MM.1S (cell line): ENCODE results near the gene HDAC5.

Source experiments
- EZH2phosphoT487 ChIP-seq: fragments of 300-600 bp; sonication (generic); IDR thresholded peaks from 2 replicates; pipeline ENCODE4 v1.6.1; 2018; ENCODE audit warnings: antibody characterized with exemption, low read length
- TF ChIP-seq, protein P1 (sequence below): fragments of 300-600 bp; sonication (generic); IDR thresholded peaks from 2 replicates; pipeline ENCODE4 v1.5.1; 2016; ENCODE audit warnings: antibody characterized with exemption, low read length, mixed read lengths

DNA sequence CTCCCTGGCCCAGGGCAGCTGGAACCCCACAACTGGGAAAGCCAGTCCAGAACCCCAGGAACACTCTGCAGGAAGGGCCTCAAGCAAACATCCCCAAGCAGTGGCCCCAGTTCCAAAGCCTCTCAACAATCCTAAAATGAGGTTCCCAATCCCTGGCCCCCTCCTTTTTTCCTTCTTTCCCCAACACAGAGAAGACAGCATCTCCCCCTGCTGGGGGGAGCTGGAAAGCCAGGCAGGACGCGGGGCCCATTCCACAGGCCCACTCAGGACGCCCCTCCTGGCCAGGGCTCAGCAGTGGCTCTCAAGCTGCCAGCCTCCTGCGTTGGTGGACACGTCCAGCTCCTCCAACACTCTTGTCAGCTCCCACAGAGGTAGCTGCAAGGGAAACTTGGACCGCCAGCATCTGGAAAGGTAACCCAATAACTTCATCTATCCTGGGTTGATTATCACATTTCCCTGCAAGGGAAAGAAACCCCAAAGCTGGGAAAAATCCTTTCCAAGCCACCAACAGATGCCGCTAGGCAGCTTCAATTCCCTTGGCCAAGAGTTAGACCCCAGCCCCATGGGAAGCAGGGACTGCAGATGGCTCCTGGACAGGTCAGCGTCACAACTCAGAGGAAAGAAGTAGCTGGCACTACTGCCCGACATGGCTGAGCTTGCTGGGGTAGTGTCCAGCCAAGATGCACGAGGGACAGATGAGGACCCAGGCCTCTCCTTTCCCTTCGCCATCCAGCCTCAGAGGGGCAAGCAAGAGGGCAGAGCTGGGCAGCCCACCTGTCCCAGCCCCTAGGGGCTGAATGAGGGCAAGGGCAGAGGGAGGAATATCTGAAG is 7.6 kb downstream of the HDAC5 start:
- no peak for TF ChIP-seq EZH2phosphoT487
- TF ChIP-seq, protein P1, sequence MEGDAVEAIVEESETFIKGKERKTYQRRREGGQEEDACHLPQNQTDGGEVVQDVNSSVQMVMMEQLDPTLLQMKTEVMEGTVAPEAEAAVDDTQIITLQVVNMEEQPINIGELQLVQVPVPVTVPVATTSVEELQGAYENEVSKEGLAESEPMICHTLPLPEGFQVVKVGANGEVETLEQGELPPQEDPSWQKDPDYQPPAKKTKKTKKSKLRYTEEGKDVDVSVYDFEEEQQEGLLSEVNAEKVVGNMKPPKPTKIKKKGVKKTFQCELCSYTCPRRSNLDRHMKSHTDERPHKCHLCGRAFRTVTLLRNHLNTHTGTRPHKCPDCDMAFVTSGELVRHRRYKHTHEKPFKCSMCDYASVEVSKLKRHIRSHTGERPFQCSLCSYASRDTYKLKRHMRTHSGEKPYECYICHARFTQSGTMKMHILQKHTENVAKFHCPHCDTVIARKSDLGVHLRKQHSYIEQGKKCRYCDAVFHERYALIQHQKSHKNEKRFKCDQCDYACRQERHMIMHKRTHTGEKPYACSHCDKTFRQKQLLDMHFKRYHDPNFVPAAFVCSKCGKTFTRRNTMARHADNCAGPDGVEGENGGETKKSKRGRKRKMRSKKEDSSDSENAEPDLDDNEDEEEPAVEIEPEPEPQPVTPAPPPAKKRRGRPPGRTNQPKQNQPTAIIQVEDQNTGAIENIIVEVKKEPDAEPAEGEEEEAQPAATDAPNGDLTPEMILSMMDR, result peak; percentile 78
